Endothelial cell of umbilical vein (primary cell): ENCODE measurements around the gene TAS2R10.

Experiments
- CTCF ChIP-seq, 2 donors: IDR thresholded peaks; 1 replicate in 1 of 2; 2 replicates in 1 of 2; pipeline ENCODE4 v1.5.1; 2011; ENCODE audit warnings: low read length in 2 of 2, mild to moderate bottlenecking in 2 of 2, moderate library complexity in 2 of 2, control low read depth in 1 of 2, inconsistent platforms in 1 of 2, low read depth in 1 of 2; ENCODE audit not compliant: insufficient read depth in 1 of 2; ENCODE audit errors: extremely low read depth in 1 of 2
- EZH2 ChIP-seq: IDR thresholded peaks from 2 replicates; pipeline ENCODE4 v1.6.1; 2012; ENCODE audit warnings: borderline replicate concordance, low read depth, mild to moderate bottlenecking, moderate library complexity, low read length, inconsistent platforms; ENCODE audit not compliant: severe bottlenecking
- JUN ChIP-seq: IDR thresholded peaks from 2 replicates; pipeline ENCODE4 v1.6.1; 2011; ENCODE audit warnings: borderline replicate concordance, low read depth; ENCODE audit not compliant: insufficient read length, insufficient read depth
- MAX ChIP-seq: IDR thresholded peaks from 2 replicates; pipeline ENCODE4 v1.6.1; 2011; ENCODE audit not compliant: insufficient read depth, insufficient read length
- POLR2A ChIP-seq: IDR thresholded peaks from 2 replicates; pipeline ENCODE4 v1.6.1; 2012; ENCODE audit warnings: low read depth, mild to moderate bottlenecking, control low read depth, low read length
- POLR2AphosphoS5 ChIP-seq: IDR thresholded peaks from 2 replicates; pipeline ENCODE4 v1.6.1; 2012; ENCODE audit warnings: low read depth, mild to moderate bottlenecking, control low read depth, low read length, moderate library complexity; ENCODE audit not compliant: insufficient read depth

- TF ChIP-seq CTCF (IDR thresholded peaks at IDR 0.05; ENCODE audit: extremely low read depth in 1 of 2, insufficient read depth in 1 of 2, low read depth in 1 of 2, low read length in 2 of 2) (no peak), MAX (no peak), EZH2 (no peak), POLR2A (no peak), JUN (no peak), POLR2AphosphoS5 (no peak)
Measured at GRCh38 chr12:10847744-10848143, 21.6 kb upstream of the TAS2R10 start.
